ENCODE measurements around the gene RBBP8NL.

- no peak for TF ChIP-seq CTCF (IDR thresholded peaks at IDR 0.05; ENCODE audit: low read length)
- TF ChIP-seq EZH2 (optimal IDR thresholded peaks at IDR 0.05; ENCODE audit: low read depth, low read length), result no peak
- TF ChIP-seq EZH2phosphoT487 (IDR thresholded peaks at IDR 0.05; ENCODE audit: low read length), result no peak
Observed at GRCh38 chr20:62376112-62377063, 51.0 kb downstream of the RBBP8NL start.
